SK-N-SH (cell line): Measurements from ENCODE around the gene ACTN3. TPM values are rescaled to one million over a fixed set of nuclear protein-coding genes. Genes with fewer than 3 reads are reported as not detected.

Experiments used
- CTCF ChIA-PET: fragments of 300-600, 350-600 bp; formaldehyde crosslinking; extraction: SDS; loops from one replicate; lab custom pipeline; 2021; lab: Yijun Ruan, JAX
- POLR2A ChIA-PET: fragments of 350-600 bp; sonication (Branson Sonifier 250); formaldehyde crosslinking; extraction: SDS; loops from one replicate; lab custom pipeline; 2020; ENCODE audit warnings: antibody characterized with exemption, inconsistent platforms; lab: Yijun Ruan, JAX
- DNase-seq: peaks from one replicate; pipeline ENCODE4 v3.0.0; 2012
- H2AFZ ChIP-seq: fragments of 200-600 bp; sonication (generic); 2 replicates; pipeline ENCODE4 v1.8.1; 2016; ENCODE audit warnings: antibody characterized with exemption, mild to moderate bottlenecking, low read depth
- H3F3A ChIP-seq: fragments of 200-600 bp; sonication (generic); replicated peaks from 2 replicates; pipeline ENCODE3; 2016; ENCODE audit warnings: antibody characterized with exemption, mild to moderate bottlenecking; ENCODE audit not compliant: insufficient read depth
- H3K27ac ChIP-seq, 2 experiments: fragments of 200-500 bp in 1 of 2; fragments of 200-600 bp in 1 of 2; sonication (Bioruptor generic) in 1 of 2; sonication (generic), shearing (Covaris generic) in 1 of 2; 2 replicates each; pipeline versions ENCODE4 v1.5.1 to v1.6.1; 2014 to 2016; ENCODE audit warnings: low read depth in 2 of 2, inconsistent platforms in 1 of 2, low read length in 1 of 2, mild to moderate bottlenecking in 1 of 2, mixed read lengths in 1 of 2
- H3K27me3 ChIP-seq: fragments of 200-600 bp; sonication (generic), shearing (Covaris generic); 2 replicates; pipeline ENCODE4 v1.6.1; 2016; ENCODE audit warnings: mixed run types; ENCODE audit not compliant: insufficient read depth
- H3K36me3 ChIP-seq, 2 experiments: fragments of 200-500 bp in 1 of 2; fragments of 200-600 bp in 1 of 2; sonication (Bioruptor generic) in 1 of 2; sonication (generic) in 1 of 2; replicated peaks in 1 of 2; 2 replicates each; pipeline versions ENCODE3 to v1.5.1; 2014 to 2016; ENCODE audit warnings: low read length in 1 of 2, mild to moderate bottlenecking in 1 of 2; ENCODE audit not compliant: insufficient read depth in 2 of 2, control insufficient read depth in 1 of 2
- H3K4me1 ChIP-seq, 2 experiments: fragments of 200-500 bp in 1 of 2; fragments of 200-600 bp in 1 of 2; sonication (Bioruptor generic) in 1 of 2; sonication (generic), shearing (Covaris generic) in 1 of 2; 2 replicates each; pipeline versions ENCODE4 v1.5.1 to v1.6.1; 2014 to 2016; ENCODE audit warnings: low read depth in 1 of 2, low read length in 1 of 2, mixed run types in 1 of 2; ENCODE audit not compliant: insufficient read depth in 2 of 2, control insufficient read depth in 1 of 2
- H3K4me2 ChIP-seq: fragments of 200-600 bp; sonication (generic), shearing (Covaris generic); 2 replicates; pipeline ENCODE4 v1.6.1; 2017; ENCODE audit warnings: mixed run types
- H3K4me3 ChIP-seq, 2 experiments: fragments of 200-500 bp in 1 of 2; fragments of 200-600 bp in 1 of 2; sonication (Bioruptor generic) in 1 of 2; sonication (generic), shearing (Covaris generic) in 1 of 2; 2 replicates each; pipeline versions ENCODE4 v1.5.1 to v1.8.1; 2014 to 2016; ENCODE audit warnings: low read depth in 2 of 2, inconsistent platforms in 1 of 2, low read length in 1 of 2, mild to moderate bottlenecking in 1 of 2, mixed read lengths in 1 of 2, moderate library complexity in 1 of 2
- H3K79me2 ChIP-seq: fragments of 200-600 bp; sonication (generic); 2 replicates; pipeline ENCODE4 v1.8.1; 2017; ENCODE audit warnings: mild to moderate bottlenecking; ENCODE audit not compliant: insufficient read depth
- H3K9ac ChIP-seq: fragments of 200-600 bp; sonication (generic); 2 replicates; pipeline ENCODE4 v1.6.1; 2017; ENCODE audit warnings: mixed run types
- H3K9me2 ChIP-seq: fragments of 200-600 bp; sonication (generic); 2 replicates; pipeline ENCODE4 v1.6.1; 2017; ENCODE audit warnings: mixed run types
- H3K9me3 ChIP-seq: fragments of 200-600 bp; sonication (generic); 2 replicates; pipeline ENCODE4 v1.6.1; 2017; ENCODE audit warnings: mixed run types, mild to moderate bottlenecking, moderate library complexity
- H4K20me1 ChIP-seq: fragments of 200-600 bp; sonication (generic); 2 replicates; pipeline ENCODE4 v1.6.1; 2017; ENCODE audit warnings: mild to moderate bottlenecking, mixed run types; ENCODE audit not compliant: insufficient read depth
- ELF1 ChIP-seq: IDR thresholded peaks from 2 replicates; pipeline ENCODE4 v1.4.0; 2012
- EZH2phosphoT487 ChIP-seq: fragments of 200-600 bp; sonication (generic); IDR thresholded peaks from 2 replicates; pipeline ENCODE4 v1.6.1; 2017; ENCODE audit warnings: low read depth, mixed run types, mild to moderate bottlenecking, antibody characterized with exemption, moderate library complexity, borderline replicate concordance
- FOSL2 ChIP-seq: IDR thresholded peaks from 2 replicates; pipeline ENCODE4 v1.4.0; 2012; ENCODE audit warnings: low read depth, mild to moderate bottlenecking, moderate library complexity, borderline replicate concordance
- FOXM1 ChIP-seq: IDR thresholded peaks from 2 replicates; pipeline ENCODE4 v1.4.0; 2012; ENCODE audit warnings: low read depth, mild to moderate bottlenecking
- GABPA ChIP-seq: IDR thresholded peaks from 2 replicates; pipeline ENCODE4 v1.4.0; 2012; ENCODE audit warnings: low read depth, mild to moderate bottlenecking
- JUND ChIP-seq: IDR thresholded peaks from 2 replicates; pipeline ENCODE4 v1.4.0; 2012
- MEF2A ChIP-seq: IDR thresholded peaks from 2 replicates; pipeline ENCODE4 v1.4.0; 2012; ENCODE audit warnings: low read depth, borderline replicate concordance
- MXI1 ChIP-seq: IDR thresholded peaks from 2 replicates; pipeline ENCODE4 v1.6.1; 2012; ENCODE audit warnings: mild to moderate bottlenecking, low read depth, low read length, improper control_type of control experiment
- NFIC ChIP-seq: IDR thresholded peaks from 2 replicates; pipeline ENCODE4 v1.4.0; 2012; ENCODE audit warnings: borderline replicate concordance
- RAD21 ChIP-seq: IDR thresholded peaks from 2 replicates; pipeline ENCODE4 v1.6.1; 2012; ENCODE audit warnings: mild to moderate bottlenecking, low read length
- REST ChIP-seq: IDR thresholded peaks from 2 replicates; pipeline ENCODE4 v1.6.1; 2012; ENCODE audit warnings: mild to moderate bottlenecking, low read depth, low read length, moderate library complexity
- TCF12 ChIP-seq: IDR thresholded peaks from 2 replicates; pipeline ENCODE4 v1.4.0; 2012
- YY1 ChIP-seq: IDR thresholded peaks from 2 replicates; pipeline ENCODE4 v1.4.0; 2012; ENCODE audit warnings: low read depth, mild to moderate bottlenecking
- ZBTB33 ChIP-seq: IDR thresholded peaks from 2 replicates; pipeline ENCODE4 v1.4.0; 2012; ENCODE audit warnings: low read depth, borderline replicate concordance
- WGBS: methylation state at CpG from one replicate; pipeline ENCODE4 v1.1.6; 2017; ENCODE audit warnings: low lambda C conversion rate; 5-methylcytosine and 5-hydroxymethylcytosine counted together
- polyA plus RNA-seq, 3 experiments: library from polyadenylated mRNA; depleted of rRNA; stranded (reverse); fragments of >200 nt; gene quantifications; 2 replicates each; pipeline ENCODE4 v1.2.3, GENCODE V29; 2012
- TF ChIP-seq, protein P1 (sequence below): fragments of 200-600 bp; sonication (generic); IDR thresholded peaks from 2 replicates; pipeline ENCODE4 v1.6.1; 2017; ENCODE audit warnings: antibody characterized with exemption, mild to moderate bottlenecking, moderate library complexity
- TF ChIP-seq, protein P2 (sequence below): IDR thresholded peaks from 2 replicates; pipeline ENCODE4 v1.4.0; 2012; ENCODE audit warnings: low read depth
- TF ChIP-seq, protein P3 (sequence below): IDR thresholded peaks from 2 replicates; pipeline ENCODE4; 2012
- TF ChIP-seq, protein P4 (sequence below): IDR thresholded peaks from 2 replicates; pipeline ENCODE4 v1.4.0; 2012; ENCODE audit warnings: low read depth, borderline replicate concordance

The ACTN3 gene
- polyA plus RNA-seq, 1 of the 3 experiments (the other 2 are of a cell fraction): 0.02 TPM

DNA sequence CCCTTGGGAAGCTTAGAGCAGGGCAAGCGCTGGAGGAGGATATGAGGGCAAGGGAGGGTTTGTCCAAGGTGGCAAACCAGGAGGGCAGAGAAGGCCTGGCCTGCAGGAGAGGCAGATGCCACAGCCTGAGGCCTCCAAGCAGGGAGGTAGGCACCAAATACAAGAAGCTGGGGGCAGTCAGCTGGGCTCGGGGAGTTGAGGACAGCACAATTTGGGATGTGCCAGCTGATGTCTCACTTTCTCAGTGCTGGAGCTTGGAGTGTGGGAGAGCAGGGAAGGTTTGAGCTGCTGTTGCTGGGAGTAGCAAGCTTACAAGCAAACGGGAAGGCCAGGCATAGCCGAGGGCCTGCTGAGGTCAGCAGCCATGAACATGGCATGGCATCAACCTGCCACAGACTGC is 4.8 kb upstream of the ACTN3 start:
- Histone ChIP-seq H3K4me2 (no peak overlapping the region), H3K36me3 (peaks cover 4 to 13% of the 10 kb centered on the region in 2 experiments), H3K4me1 (peaks cover 0 to 10% of the 10 kb centered on the region in 2 experiments; a peak in 1 of 4 replicates), H3K9me3 (no peaks in the 10 kb centered on the region), H3K9ac (no peak overlapping the region), H3F3A (peaks cover 4% of the 10 kb centered on the region), H2AFZ (no peak overlapping the region), H4K20me1 (no peaks in the 10 kb centered on the region), H3K4me3 (no peak overlapping the region), H3K9me2 (no peaks in the 10 kb centered on the region), H3K27me3 (no peaks in the 10 kb centered on the region), H3K27ac (no peak overlapping the region), H3K79me2 (peaks cover 7% of the 10 kb centered on the region)
- DNase-seq: no peak
- 90% methylated on average over 4 of the region's 4 CpGs for WGBS
- TF ChIP-seq RAD21: no peak
- no peak for TF ChIP-seq MXI1
- TF ChIP-seq JUND: no peak
- TF ChIP-seq, protein P1, sequence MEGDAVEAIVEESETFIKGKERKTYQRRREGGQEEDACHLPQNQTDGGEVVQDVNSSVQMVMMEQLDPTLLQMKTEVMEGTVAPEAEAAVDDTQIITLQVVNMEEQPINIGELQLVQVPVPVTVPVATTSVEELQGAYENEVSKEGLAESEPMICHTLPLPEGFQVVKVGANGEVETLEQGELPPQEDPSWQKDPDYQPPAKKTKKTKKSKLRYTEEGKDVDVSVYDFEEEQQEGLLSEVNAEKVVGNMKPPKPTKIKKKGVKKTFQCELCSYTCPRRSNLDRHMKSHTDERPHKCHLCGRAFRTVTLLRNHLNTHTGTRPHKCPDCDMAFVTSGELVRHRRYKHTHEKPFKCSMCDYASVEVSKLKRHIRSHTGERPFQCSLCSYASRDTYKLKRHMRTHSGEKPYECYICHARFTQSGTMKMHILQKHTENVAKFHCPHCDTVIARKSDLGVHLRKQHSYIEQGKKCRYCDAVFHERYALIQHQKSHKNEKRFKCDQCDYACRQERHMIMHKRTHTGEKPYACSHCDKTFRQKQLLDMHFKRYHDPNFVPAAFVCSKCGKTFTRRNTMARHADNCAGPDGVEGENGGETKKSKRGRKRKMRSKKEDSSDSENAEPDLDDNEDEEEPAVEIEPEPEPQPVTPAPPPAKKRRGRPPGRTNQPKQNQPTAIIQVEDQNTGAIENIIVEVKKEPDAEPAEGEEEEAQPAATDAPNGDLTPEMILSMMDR: no peak
- TF ChIP-seq FOSL2: no peak
- TF ChIP-seq YY1: no peak
- no peak for TF ChIP-seq NFIC
- no peak for TF ChIP-seq ZBTB33
- TF ChIP-seq, protein P2, sequence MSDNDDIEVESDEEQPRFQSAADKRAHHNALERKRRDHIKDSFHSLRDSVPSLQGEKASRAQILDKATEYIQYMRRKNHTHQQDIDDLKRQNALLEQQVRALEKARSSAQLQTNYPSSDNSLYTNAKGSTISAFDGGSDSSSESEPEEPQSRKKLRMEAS: no peak
- no peak for TF ChIP-seq FOXM1
- no peak for TF ChIP-seq GABPA
- no peak for TF ChIP-seq MEF2A
- CTCF ChIA-PET: interaction anchor here (1.5 to 2.3 kb wide), 2 partner anchors 137 to 153 kb away, joined by 3 to 10 read pairs; no protein-coding TSS in a partner anchor
- POLR2A ChIA-PET: interaction anchor here (0.9 kb wide), 1 partner anchor 31 kb away, joined by 4 read pairs; the partner anchor contains the start of gene BBS1

GRCh38 chr11:66542362-66542761 is 4.3 kb upstream of the ACTN3 start:
- ChIA-PET POLR2A (interaction anchor here (0.9 kb wide), 1 partner anchor 32 kb away, joined by 4 read pairs; the partner anchor contains the start of gene BBS1), CTCF (interaction anchor here (1.0 to 2.3 kb wide), 3 partner anchors 124 to 153 kb away, joined by 3 to 10 read pairs (median 3); no protein-coding TSS in a partner anchor)
- Histone ChIP-seq H2AFZ (no peak overlapping the region), H3K9me3 (no peaks in the 10 kb centered on the region), H3K4me1 (peaks cover 0 to 10% of the 10 kb centered on the region in 2 experiments; a peak in 1 of 4 replicates), H3K36me3 (peaks cover 4 to 13% of the 10 kb centered on the region in 2 experiments), H3K27me3 (no peaks in the 10 kb centered on the region), H3F3A (peaks cover 4% of the 10 kb centered on the region), H3K4me2 (no peak overlapping the region), H3K9me2 (no peaks in the 10 kb centered on the region), H3K27ac (no peak overlapping the region), H4K20me1 (no peaks in the 10 kb centered on the region), H3K9ac (no peak overlapping the region), H3K79me2 (peaks cover 7% of the 10 kb centered on the region), H3K4me3 (no peak overlapping the region)
- DNase-seq: no peak
- 93% methylated on average over 10 of the region's 10 CpGs for WGBS
- TF ChIP-seq, protein P3, sequence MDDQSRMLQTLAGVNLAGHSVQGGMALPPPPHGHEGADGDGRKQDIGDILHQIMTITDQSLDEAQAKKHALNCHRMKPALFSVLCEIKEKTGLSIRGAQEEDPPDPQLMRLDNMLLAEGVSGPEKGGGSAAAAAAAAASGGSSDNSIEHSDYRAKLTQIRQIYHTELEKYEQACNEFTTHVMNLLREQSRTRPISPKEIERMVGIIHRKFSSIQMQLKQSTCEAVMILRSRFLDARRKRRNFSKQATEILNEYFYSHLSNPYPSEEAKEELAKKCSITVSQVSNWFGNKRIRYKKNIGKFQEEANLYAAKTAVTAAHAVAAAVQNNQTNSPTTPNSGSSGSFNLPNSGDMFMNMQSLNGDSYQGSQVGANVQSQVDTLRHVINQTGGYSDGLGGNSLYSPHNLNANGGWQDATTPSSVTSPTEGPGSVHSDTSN: no peak
- TF ChIP-seq ELF1: no peak
- TF ChIP-seq EZH2phosphoT487: no peak
- no peak for TF ChIP-seq REST
- no peak for TF ChIP-seq NFIC
- TF ChIP-seq TCF12: no peak
- TF ChIP-seq, protein P4, sequence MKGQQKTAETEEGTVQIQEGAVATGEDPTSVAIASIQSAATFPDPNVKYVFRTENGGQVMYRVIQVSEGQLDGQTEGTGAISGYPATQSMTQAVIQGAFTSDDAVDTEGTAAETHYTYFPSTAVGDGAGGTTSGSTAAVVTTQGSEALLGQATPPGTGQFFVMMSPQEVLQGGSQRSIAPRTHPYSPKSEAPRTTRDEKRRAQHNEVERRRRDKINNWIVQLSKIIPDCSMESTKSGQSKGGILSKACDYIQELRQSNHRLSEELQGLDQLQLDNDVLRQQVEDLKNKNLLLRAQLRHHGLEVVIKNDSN: no peak
